ENCODE data around the gene SIGLEC6.
"Not testable (repeated sequence)": the region's sequence is repeated elsewhere in the genome, so short reads cannot be mapped to it uniquely, and the experiment has no call there.

The SIGLEC6 gene

DNA sequence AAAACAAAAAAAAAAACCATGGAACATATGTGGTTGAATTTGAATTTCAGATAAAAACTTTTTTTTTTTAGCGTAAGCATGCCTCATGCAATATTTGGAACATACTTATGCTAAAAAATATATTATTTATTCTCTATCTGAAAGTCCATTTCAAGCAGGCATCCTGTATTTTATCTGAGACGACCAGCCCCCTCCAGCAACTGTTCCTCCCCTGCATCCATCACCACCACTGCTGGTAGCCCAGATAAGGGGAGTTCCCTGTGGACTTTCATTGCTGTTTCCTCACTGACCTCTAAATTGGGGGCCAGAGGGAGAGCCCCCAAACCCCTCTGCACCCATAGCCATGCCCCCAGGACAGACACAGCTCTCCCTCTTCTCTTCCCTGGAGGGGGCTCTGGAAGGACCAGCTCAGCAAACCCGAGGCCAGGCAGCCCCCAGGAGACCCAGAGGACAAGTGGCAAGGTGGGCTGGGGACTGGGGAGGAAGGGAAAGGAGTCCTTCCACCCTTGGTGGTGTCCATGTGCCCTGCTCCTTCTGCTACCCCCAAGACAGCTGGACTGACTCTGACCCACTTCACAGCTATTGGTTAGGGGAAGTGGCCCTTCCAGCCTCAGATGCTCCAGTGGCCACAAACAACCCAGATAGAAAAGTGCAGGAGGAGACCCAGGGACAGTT, 23.3 kb downstream of the SIGLEC6 start:
- H3K36me3 ChIP-seq (ENCODE audit: insufficient read depth, low read length), result no peaks in the 10 kb centered on the region
- no peaks in the 10 kb centered on the region for H3K9me3 ChIP-seq (ENCODE audit: control insufficient read depth, insufficient read depth, low read length)
- no peaks in the 10 kb centered on the region for H3K4me1 ChIP-seq (ENCODE audit: insufficient read depth, low read length)
- no peak overlapping the region for H3K9ac ChIP-seq (ENCODE audit: low read depth, low read length)

- no peaks in the 10 kb centered on the region for H3K36me3 ChIP-seq (ENCODE audit: insufficient read depth, low read length)
- no peak overlapping the region for H3K9ac ChIP-seq (ENCODE audit: low read depth, low read length)
- H3K4me1 ChIP-seq (ENCODE audit: insufficient read depth, low read length), result no peaks in the 10 kb centered on the region
- H3K9me3 ChIP-seq (ENCODE audit: control insufficient read depth, insufficient read depth, low read length), result no peaks in the 10 kb centered on the region
Observed at GRCh38 chr19:51507640-51508058, 23.8 kb downstream of the SIGLEC6 start.

DNA sequence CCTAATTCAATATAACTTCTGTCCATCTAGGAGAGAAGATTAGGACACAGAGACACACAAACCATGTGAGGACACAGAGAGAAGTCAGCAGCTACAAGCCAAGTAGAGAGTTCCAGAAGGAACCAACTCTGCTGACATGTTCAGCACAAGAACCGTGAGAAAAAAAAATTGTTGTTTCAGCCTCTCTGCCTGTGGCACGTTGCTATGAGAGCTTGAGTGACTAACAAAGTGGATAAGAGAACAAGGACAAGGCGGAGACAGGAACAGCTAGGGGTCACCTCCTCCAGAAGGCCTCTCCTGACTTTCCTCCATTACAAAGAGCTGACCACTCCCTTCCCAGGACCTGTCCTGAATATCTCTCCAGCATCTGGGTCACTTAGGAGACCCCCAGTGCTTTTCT, 24.3 kb downstream of the SIGLEC6 start:
- Histone ChIP-seq H3K9ac (ENCODE audit: low read depth, low read length) (no peak overlapping the region), H3K4me1 (ENCODE audit: insufficient read depth, low read length) (no peaks in the 10 kb centered on the region), H3K36me3 (ENCODE audit: insufficient read depth, low read length) (no peaks in the 10 kb centered on the region), H3K9me3 (ENCODE audit: control insufficient read depth, insufficient read depth, low read length) (no peaks in the 10 kb centered on the region)

- no peak overlapping the region for H3K9ac ChIP-seq (ENCODE audit: low read depth, low read length)
- H3K36me3 ChIP-seq (ENCODE audit: insufficient read depth, low read length), result no peaks in the 10 kb centered on the region
- H3K9me3 ChIP-seq (ENCODE audit: control insufficient read depth, insufficient read depth, low read length), result no peaks in the 10 kb centered on the region
- H3K4me1 ChIP-seq (ENCODE audit: insufficient read depth, low read length), result no peaks in the 10 kb centered on the region
Observed at GRCh38 chr19:51505904-51506303, 25.6 kb downstream of the SIGLEC6 start.

- no peaks in the 10 kb centered on the region for H3K9me3 ChIP-seq (ENCODE audit: control insufficient read depth, insufficient read depth, low read length)
- no peaks in the 10 kb centered on the region for H3K36me3 ChIP-seq (ENCODE audit: insufficient read depth, low read length)
- H3K4me1 ChIP-seq (ENCODE audit: insufficient read depth, low read length), result no peaks in the 10 kb centered on the region
- no peak overlapping the region for H3K9ac ChIP-seq (ENCODE audit: low read depth, low read length)
Observed at GRCh38 chr19:51503896-51504295, 27.6 kb downstream of the SIGLEC6 start.

- H3K9ac ChIP-seq (ENCODE audit: low read depth, low read length), result no peak overlapping the region
- H3K4me1 ChIP-seq (ENCODE audit: insufficient read depth, low read length), result no peaks in the 10 kb centered on the region
- H3K9me3 ChIP-seq (ENCODE audit: control insufficient read depth, insufficient read depth, low read length), result no peaks in the 10 kb centered on the region
- no peaks in the 10 kb centered on the region for H3K36me3 ChIP-seq (ENCODE audit: insufficient read depth, low read length)
Observed at GRCh38 chr19:51503286-51503817, 28.1 kb downstream of the SIGLEC6 start.

- Histone ChIP-seq H3K36me3 (ENCODE audit: insufficient read depth, low read length) (no peaks in the 10 kb centered on the region), H3K9me3 (ENCODE audit: control insufficient read depth, insufficient read depth, low read length) (no peaks in the 10 kb centered on the region), H3K4me1 (ENCODE audit: insufficient read depth, low read length) (no peaks in the 10 kb centered on the region), H3K9ac (ENCODE audit: low read depth, low read length) (no peak within 1 kb of the TSS)
Observed at GRCh38 chr19:51501594-51502263, 29.7 kb downstream of the SIGLEC6 start, which contains the start of gene SIGLEC12. SIGLEC12 (minus strand) TSS chr19:51501800; CDS start chr19:51501733, 67 bp downstream.

- H3K36me3 ChIP-seq (ENCODE audit: insufficient read depth, low read length); H3K9ac ChIP-seq (ENCODE audit: low read depth, low read length); H3K9me3 ChIP-seq (ENCODE audit: control insufficient read depth, insufficient read depth, low read length); H3K4me1 ChIP-seq (ENCODE audit: insufficient read depth, low read length): not testable (repeated sequence)
Observed at GRCh38 chr19:51500931-51501330, 30.5 kb downstream of the SIGLEC6 start.

- no peaks in the 10 kb centered on the region for H3K9me3 ChIP-seq (ENCODE audit: control insufficient read depth, insufficient read depth, low read length)
- H3K36me3 ChIP-seq (ENCODE audit: insufficient read depth, low read length), result no peaks in the 10 kb centered on the region
- H3K9ac ChIP-seq (ENCODE audit: low read depth, low read length), result no peak overlapping the region
- no peaks in the 10 kb centered on the region for H3K4me1 ChIP-seq (ENCODE audit: insufficient read depth, low read length)
Observed at GRCh38 chr19:51497666-51498065, 33.8 kb downstream of the SIGLEC6 start.

GRCh38 chr19:51493776-51494175, 37.7 kb downstream of the SIGLEC6 start:
- Histone ChIP-seq H3K9ac (ENCODE audit: low read depth, low read length) (no peak overlapping the region), H3K9me3 (ENCODE audit: control insufficient read depth, insufficient read depth, low read length) (no peaks in the 10 kb centered on the region), H3K36me3 (ENCODE audit: insufficient read depth, low read length) (no peaks in the 10 kb centered on the region), H3K4me1 (ENCODE audit: insufficient read depth, low read length) (no peaks in the 10 kb centered on the region)

- Histone ChIP-seq H3K36me3 (ENCODE audit: insufficient read depth, low read length) (no peaks in the 10 kb centered on the region), H3K9me3 (ENCODE audit: control insufficient read depth, insufficient read depth, low read length) (no peaks in the 10 kb centered on the region), H3K9ac (ENCODE audit: low read depth, low read length) (no peak overlapping the region), H3K4me1 (ENCODE audit: insufficient read depth, low read length) (no peaks in the 10 kb centered on the region)
Observed at GRCh38 chr19:51491586-51491985, 39.9 kb downstream of the SIGLEC6 start.

- no peaks in the 10 kb centered on the region for H3K9me3 ChIP-seq (ENCODE audit: control insufficient read depth, insufficient read depth, low read length)
Observed at GRCh38 chr19:51490676-51491075, 40.8 kb downstream of the SIGLEC6 start.

DNA sequence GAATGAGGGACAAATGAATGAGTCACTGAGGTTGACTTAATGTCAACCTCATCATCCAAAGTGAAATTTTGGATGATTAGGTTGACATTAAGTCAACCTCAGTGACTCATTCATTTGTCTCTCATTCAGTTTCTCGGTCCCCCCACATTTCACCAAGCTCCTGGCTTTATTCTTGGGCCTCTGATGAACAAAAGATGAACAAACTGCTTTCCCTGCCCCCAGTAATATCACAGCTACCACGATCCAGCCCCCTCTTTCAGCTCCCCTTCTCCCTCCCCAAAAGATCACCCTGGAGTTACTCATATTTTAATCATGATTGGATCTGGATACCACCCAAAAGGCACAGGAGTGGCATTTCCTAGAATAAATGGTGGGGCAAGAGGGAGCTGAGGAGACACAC, 42.4 kb downstream of the SIGLEC6 start:
- H3K4me1 ChIP-seq (ENCODE audit: insufficient read depth, low read length), result no peaks in the 10 kb centered on the region
- no peaks in the 10 kb centered on the region for H3K36me3 ChIP-seq (ENCODE audit: insufficient read depth, low read length)
- no peaks in the 10 kb centered on the region for H3K9me3 ChIP-seq (ENCODE audit: control insufficient read depth, insufficient read depth, low read length)
- H3K9ac ChIP-seq (ENCODE audit: low read depth, low read length), result no peak overlapping the region

More at GRCh38 chr19:51490676-51491075, 40.8 kb downstream of the SIGLEC6 start:
- H3K36me3 ChIP-seq (ENCODE audit: insufficient read depth, low read length), result no peaks in the 10 kb centered on the region
- H3K9ac ChIP-seq (ENCODE audit: low read depth, low read length), result no peak overlapping the region
- H3K4me1 ChIP-seq (ENCODE audit: insufficient read depth, low read length), result no peaks in the 10 kb centered on the region

DNA sequence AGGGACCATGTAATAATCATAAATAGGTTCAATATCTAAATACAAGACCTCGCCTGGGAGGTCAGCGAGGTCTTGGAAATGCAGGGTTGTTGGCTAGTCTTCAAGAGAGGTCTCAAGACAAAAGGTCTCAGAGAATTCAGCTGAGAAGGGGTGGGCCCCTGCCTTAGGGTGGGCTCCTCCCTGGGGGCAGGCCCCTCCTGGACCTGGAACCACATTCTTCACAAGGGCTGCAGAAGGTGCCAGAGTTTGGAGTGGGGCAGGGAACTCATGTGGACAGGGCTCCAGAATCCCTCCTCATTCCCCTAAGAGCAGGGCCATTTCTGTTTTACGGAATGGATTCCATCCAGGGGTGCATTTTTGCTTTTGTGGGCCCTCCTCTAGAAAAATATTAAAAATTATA, 43.0 kb downstream of the SIGLEC6 start:
- Histone ChIP-seq H3K4me1 (ENCODE audit: insufficient read depth, low read length) (no peaks in the 10 kb centered on the region), H3K9me3 (ENCODE audit: control insufficient read depth, insufficient read depth, low read length) (no peaks in the 10 kb centered on the region), H3K9ac (ENCODE audit: low read depth, low read length) (no peak overlapping the region), H3K36me3 (ENCODE audit: insufficient read depth, low read length) (no peaks in the 10 kb centered on the region)

Measured in ES-I3 (cell line).